ENCODE measurements around the gene NECTIN2. TPM values are rescaled to one million over a fixed set of nuclear protein-coding genes. Genes with fewer than 3 reads are reported as not detected.

The NECTIN2 gene
- total and polyA plus RNA-seq, 4 donors, result 29.8 to 85.0 (median 70.8) TPM

DNA sequence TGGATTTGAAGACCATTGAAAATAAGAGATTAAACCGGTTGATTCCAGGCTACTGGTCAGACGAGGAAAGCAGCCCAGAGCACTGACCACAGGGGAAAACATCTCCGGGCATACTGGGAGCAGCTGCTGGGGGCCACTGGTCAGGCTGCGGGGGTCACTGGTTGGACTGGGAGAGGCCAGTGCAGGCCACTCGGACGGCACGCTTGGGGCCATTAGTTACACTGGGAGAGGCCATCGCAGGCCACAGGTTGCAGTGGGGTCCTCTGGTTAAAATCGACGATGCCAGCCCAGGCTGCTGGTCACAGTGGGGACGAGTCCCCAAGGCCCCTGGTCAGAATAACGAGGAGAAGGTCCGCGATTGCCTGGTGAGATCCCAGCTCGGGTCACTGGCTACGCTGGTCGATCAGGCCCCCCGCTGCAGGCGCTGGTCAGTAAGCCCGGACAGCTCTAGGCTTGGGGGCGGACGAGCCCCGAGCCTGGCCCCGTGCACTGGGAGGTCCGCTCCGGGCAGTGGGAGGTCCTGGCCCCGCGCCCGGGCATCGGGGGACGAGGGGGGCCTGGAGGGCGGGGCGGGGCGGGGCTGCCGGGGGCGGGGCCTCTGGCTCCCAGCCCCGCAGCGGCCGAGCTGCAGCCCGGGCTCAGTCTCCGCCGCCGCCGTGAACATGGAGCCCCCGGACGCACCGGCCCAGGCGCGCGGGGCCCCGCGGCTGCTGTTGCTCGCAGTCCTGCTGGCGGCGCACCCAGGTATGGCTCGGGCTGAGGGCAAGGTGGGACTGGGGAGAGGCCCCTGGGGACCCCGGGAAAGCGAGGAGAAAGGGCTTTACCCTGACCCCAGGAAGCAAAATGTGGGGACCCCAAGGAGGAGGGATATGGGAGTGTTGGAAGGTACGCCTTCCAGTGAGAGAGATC is 37.4 kb upstream of the NECTIN2 start, which contains the start of gene BCAM:
Gene BCAM, plus strand, starts transcription at position 641 of the 909 bp plus-strand sequence. Its CDS starts 22 bp downstream, at position 663.
- H3K9me3 ChIP-seq (ENCODE audit: control insufficient read depth, insufficient read depth, low read length), result no peaks in the 10 kb centered on the region
- peak in 4 of 6 donors; percentile 19 to 79 (median 40) for DNase-seq (ENCODE audit: low read depth in 4 of 6, low spot score in 6 of 6)
- H3K4me3 ChIP-seq (ENCODE audit: low read depth, low read length), result peak within 1 kb of the TSS; percentile 51
- peak within 1 kb of the TSS; percentile 57 for H3K27ac ChIP-seq (ENCODE audit: low read depth, low read length)
- peaks cover 10% of the 10 kb centered on the region for H3K27me3 ChIP-seq (ENCODE audit: control insufficient read depth, insufficient read depth, low read length)
- peaks cover 14% of the 10 kb centered on the region for H3K36me3 ChIP-seq (ENCODE audit: control insufficient read depth, insufficient read depth, low read length)
- peaks cover 27% of the 10 kb centered on the region for H3K4me1 ChIP-seq (ENCODE audit: control insufficient read depth, insufficient read depth, low read length)
- WGBS (ENCODE audit: insufficient coverage), result 2% methylated on average over 58 of the region's 59 CpGs

DNA sequence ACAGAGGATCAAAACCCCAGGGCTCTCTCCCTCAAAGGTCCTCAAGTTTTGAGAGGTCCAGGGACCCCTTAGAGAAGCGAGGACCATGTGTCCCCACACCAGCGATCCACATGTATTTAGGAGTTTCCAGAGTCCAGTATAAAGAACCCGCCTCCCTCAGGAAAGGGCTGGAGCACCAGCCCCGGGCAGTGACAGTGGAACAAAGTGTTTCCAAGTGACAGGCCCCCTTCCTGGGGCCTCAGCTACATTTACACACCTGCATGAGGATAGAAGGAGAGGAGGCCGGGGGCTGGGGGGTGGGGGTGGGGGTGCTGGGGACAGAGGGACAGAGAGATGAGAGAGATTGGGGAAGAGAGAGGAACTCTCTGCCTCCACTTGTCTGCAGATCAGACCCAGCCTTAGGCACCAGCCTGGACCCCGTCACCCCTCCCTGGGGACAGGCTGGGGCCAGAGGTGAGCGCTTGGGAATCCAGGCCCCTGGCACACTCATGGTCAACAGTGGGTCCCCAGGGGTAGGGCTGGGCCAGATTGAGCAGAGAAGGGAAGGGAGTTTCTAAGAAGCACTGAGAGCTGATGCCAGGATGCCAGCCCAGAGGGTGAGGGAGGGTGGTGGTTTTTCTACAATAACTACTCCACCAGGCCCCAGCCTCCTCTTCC is 36.4 kb upstream of the NECTIN2 start:
- H3K4me3 ChIP-seq (ENCODE audit: low read depth, low read length), result peak overlapping the region; percentile 51
- peaks cover 18% of the 10 kb centered on the region for H3K36me3 ChIP-seq (ENCODE audit: control insufficient read depth, insufficient read depth, low read length)
- no peaks in the 10 kb centered on the region for H3K9me3 ChIP-seq (ENCODE audit: control insufficient read depth, insufficient read depth, low read length)
- no peak overlapping the region for H3K27ac ChIP-seq (ENCODE audit: low read depth, low read length)
- no peak for DNase-seq (ENCODE audit: low read depth in 4 of 6, low spot score in 6 of 6)
- H3K27me3 ChIP-seq (ENCODE audit: control insufficient read depth, insufficient read depth, low read length), result peaks cover 7% of the 10 kb centered on the region
- H3K4me1 ChIP-seq (ENCODE audit: control insufficient read depth, insufficient read depth, low read length), result peaks cover 27% of the 10 kb centered on the region
- 60% methylated on average over 3 of the region's 7 CpGs for WGBS (ENCODE audit: insufficient coverage)

DNA sequence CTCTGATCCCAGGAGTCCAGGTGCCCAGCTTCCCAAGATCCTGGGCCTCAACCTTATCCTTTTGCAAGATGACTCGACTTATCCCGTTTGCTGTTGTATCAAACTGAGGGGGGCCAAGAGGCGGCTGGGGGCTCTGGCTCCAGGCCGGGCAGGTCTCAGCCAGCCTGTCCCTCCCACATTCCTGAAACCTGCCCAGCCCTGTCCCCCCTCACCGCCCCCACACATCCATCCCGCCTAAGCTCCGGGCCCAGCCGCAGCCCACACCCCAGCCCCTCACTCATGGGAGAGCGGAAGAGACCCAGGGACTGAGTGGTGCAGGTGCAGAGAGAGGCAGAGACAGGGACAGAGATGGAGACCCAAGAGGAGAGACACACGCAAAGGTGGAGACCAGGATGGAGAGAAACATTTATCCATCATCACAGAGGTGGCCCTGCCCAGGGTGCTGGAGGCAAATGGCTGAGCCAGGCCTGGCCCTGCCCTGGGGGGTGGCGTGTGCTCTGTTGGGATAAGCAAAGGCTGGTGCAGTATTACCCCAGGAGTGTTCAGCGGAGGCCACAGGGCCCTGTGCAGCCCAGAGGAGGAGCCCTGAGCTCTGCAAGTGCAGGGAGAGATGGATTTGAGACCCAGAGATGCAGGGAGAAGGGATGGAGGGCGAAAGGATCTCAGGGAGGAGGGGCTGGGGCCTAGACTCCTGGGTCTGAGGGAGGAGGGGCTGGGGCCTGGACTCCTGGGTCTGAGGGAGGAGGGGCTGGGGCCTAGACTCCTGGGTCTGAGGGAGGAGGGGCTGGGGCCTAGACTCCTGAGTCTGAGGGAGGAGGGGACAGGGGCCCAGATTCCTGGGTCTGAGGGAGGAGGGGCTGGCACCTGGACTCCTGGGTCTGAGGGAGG is 35.6 kb upstream of the NECTIN2 start:
- 71% methylated on average over 8 of the region's 13 CpGs for WGBS (ENCODE audit: insufficient coverage)
- Histone ChIP-seq H3K27me3 (ENCODE audit: control insufficient read depth, insufficient read depth, low read length) (peaks cover 7% of the 10 kb centered on the region), H3K9me3 (ENCODE audit: control insufficient read depth, insufficient read depth, low read length) (no peaks in the 10 kb centered on the region), H3K4me1 (ENCODE audit: control insufficient read depth, insufficient read depth, low read length) (peaks cover 27% of the 10 kb centered on the region), H3K4me3 (ENCODE audit: low read depth, low read length) (no peak overlapping the region), H3K27ac (ENCODE audit: low read depth, low read length) (no peak overlapping the region), H3K36me3 (ENCODE audit: control insufficient read depth, insufficient read depth, low read length) (peaks cover 18% of the 10 kb centered on the region)
- DNase-seq (ENCODE audit: low read depth in 4 of 6, low spot score in 6 of 6), result no peak

DNA sequence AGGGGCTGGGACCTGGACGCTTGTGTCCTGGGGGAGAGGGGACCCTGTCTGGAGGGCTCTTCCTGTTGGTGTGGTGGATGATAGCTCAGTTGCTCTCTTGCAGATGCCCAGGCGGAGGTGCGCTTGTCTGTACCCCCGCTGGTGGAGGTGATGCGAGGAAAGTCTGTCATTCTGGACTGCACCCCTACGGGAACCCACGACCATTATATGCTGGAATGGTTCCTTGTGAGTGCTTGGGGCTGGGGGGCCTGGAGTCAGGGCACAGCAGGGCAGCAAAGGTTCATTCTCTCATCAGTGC is 35.0 kb upstream of the NECTIN2 start:
- H3K27ac ChIP-seq (ENCODE audit: low read depth, low read length), result no peak overlapping the region
- H3K4me3 ChIP-seq (ENCODE audit: low read depth, low read length), result no peak overlapping the region
- peaks cover 7% of the 10 kb centered on the region for H3K27me3 ChIP-seq (ENCODE audit: control insufficient read depth, insufficient read depth, low read length)
- H3K36me3 ChIP-seq (ENCODE audit: control insufficient read depth, insufficient read depth, low read length), result peaks cover 18% of the 10 kb centered on the region
- no peak for DNase-seq (ENCODE audit: low read depth in 4 of 6, low spot score in 6 of 6)
- 86% methylated on average over 7 of the region's 7 CpGs for WGBS (ENCODE audit: insufficient coverage)
- peaks cover 27% of the 10 kb centered on the region for H3K4me1 ChIP-seq (ENCODE audit: control insufficient read depth, insufficient read depth, low read length)
- H3K9me3 ChIP-seq (ENCODE audit: control insufficient read depth, insufficient read depth, low read length), result no peaks in the 10 kb centered on the region

DNA sequence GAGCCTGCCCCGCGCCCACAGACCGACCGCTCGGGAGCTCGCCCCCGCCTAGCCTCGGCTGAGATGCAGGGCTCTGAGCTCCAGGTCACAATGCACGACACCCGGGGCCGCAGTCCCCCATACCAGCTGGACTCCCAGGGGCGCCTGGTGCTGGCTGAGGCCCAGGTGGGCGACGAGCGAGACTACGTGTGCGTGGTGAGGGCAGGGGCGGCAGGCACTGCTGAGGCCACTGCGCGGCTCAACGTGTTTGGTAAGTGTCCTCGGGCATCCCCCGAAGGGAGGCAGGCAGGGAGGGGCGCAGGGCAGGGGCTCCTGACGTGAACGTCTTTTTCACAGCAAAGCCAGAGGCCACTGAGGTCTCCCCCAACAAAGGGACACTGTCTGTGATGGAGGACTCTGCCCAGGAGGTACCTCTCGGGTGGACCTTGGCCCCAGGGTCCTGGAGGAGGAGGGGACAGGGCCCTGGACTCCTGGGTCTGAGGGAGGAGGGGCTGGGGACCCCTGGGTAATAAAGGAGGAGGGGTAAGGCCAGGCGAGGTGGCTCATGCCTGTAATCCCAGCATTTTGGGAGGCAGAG is 33.9 kb upstream of the NECTIN2 start:
- no peaks in the 10 kb centered on the region for H3K9me3 ChIP-seq (ENCODE audit: control insufficient read depth, insufficient read depth, low read length)
- peaks cover 18% of the 10 kb centered on the region for H3K36me3 ChIP-seq (ENCODE audit: control insufficient read depth, insufficient read depth, low read length)
- DNase-seq (ENCODE audit: low read depth in 4 of 6, low spot score in 6 of 6), result no peak
- peaks cover 7% of the 10 kb centered on the region for H3K27me3 ChIP-seq (ENCODE audit: control insufficient read depth, insufficient read depth, low read length)
- WGBS (ENCODE audit: insufficient coverage), result 82% methylated on average over 27 of the region's 28 CpGs
- no peak overlapping the region for H3K4me3 ChIP-seq (ENCODE audit: low read depth, low read length)
- peaks cover 27% of the 10 kb centered on the region for H3K4me1 ChIP-seq (ENCODE audit: control insufficient read depth, insufficient read depth, low read length)
- no peak overlapping the region for H3K27ac ChIP-seq (ENCODE audit: low read depth, low read length)

DNA sequence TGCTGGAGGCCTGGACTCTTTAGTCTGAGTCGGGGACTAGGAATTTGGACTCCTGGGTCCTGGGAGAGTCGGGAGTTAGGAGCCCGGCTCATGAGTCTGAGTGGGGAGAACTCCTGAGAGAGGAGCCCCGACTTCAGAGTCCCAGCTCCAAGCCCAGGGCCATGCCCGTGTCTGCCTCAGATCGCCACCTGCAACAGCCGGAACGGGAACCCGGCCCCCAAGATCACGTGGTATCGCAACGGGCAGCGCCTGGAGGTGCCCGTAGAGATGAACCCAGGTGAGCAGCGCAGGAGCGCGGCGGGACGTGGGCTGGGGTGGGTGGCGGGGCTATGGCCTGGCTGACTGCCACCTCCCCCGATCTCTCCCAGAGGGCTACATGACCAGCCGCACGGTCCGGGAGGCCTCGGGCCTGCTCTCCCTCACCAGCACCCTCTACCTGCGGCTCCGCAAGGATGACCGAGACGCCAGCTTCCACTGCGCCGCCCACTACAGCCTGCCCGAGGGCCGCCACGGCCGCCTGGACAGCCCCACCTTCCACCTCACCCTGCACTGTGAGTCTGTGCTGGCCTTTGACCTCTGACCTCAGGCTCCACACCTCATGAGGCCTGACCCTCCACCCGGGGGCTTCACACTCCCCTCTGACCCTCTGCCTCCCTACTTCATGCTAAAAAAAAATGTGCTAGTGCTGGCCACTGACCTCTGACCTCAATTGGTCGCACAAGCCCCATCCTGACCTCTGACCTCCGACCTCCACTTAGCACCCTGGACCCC is 32.8 kb upstream of the NECTIN2 start:
- no peak for DNase-seq (ENCODE audit: low read depth in 4 of 6, low spot score in 6 of 6)
- H3K4me1 ChIP-seq (ENCODE audit: control insufficient read depth, insufficient read depth, low read length), result peaks cover 20% of the 10 kb centered on the region
- no peaks in the 10 kb centered on the region for H3K9me3 ChIP-seq (ENCODE audit: control insufficient read depth, insufficient read depth, low read length)
- H3K36me3 ChIP-seq (ENCODE audit: control insufficient read depth, insufficient read depth, low read length), result peaks cover 18% of the 10 kb centered on the region
- no peak overlapping the region for H3K4me3 ChIP-seq (ENCODE audit: low read depth, low read length)
- peaks cover 7% of the 10 kb centered on the region for H3K27me3 ChIP-seq (ENCODE audit: control insufficient read depth, insufficient read depth, low read length)
- no peak overlapping the region for H3K27ac ChIP-seq (ENCODE audit: low read depth, low read length)
- WGBS (ENCODE audit: insufficient coverage), result 81% methylated on average over 34 of the region's 38 CpGs

DNA sequence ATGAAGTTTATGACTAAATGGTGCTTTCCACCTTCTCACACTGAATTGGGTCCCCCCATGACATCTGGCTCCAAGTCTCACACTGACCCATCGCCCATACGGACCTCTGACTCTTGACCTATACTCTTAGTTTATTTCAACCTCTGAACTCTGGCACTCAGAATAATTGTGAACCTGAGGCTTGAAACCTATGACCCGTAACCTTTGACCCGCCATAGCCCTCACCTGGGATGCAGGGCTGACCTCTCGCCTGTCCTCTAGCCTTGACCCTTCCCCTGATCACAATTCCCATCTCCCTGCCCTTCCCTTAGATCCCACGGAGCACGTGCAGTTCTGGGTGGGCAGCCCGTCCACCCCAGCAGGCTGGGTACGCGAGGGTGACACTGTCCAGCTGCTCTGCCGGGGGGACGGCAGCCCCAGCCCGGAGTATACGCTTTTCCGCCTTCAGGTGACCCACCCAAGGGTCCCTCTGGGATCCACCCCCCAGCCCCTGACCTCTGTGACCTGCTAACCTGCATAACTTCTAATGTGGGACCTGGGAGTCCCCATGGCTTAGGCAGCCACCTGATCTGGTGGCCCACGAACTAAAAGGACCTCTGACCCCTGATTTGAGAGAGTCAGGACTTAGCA is 32.1 kb upstream of the NECTIN2 start:
- peak in 1 of 6 donors; percentile 2 for DNase-seq (ENCODE audit: low read depth in 4 of 6, low spot score in 6 of 6)
- H3K36me3 ChIP-seq (ENCODE audit: control insufficient read depth, insufficient read depth, low read length), result peaks cover 19% of the 10 kb centered on the region
- peaks cover 15% of the 10 kb centered on the region for H3K4me1 ChIP-seq (ENCODE audit: control insufficient read depth, insufficient read depth, low read length)
- peaks cover 7% of the 10 kb centered on the region for H3K27me3 ChIP-seq (ENCODE audit: control insufficient read depth, insufficient read depth, low read length)
- whole genome bisulfite sequencing (ENCODE audit: insufficient coverage), result 83% methylated on average over 16 of the region's 16 CpGs
- H3K9me3 ChIP-seq (ENCODE audit: control insufficient read depth, insufficient read depth, low read length), result no peaks in the 10 kb centered on the region
- no peak overlapping the region for H3K4me3 ChIP-seq (ENCODE audit: low read depth, low read length)
- no peak overlapping the region for H3K27ac ChIP-seq (ENCODE audit: low read depth, low read length)

DNA sequence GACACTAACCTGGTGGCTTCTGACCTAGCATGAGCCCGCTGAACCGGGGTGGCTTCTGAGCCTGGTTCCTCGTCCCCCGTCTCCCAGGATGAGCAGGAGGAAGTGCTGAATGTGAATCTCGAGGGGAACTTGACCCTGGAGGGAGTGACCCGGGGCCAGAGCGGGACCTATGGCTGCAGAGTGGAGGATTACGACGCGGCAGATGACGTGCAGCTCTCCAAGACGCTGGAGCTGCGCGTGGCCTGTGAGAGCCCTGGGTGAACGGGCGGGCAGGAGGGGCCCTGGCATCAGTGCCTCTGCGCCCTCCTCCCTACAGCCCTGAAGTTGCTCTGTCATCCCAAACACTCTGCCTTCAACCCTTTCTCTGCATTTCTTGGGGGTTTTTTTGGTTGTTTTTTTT is 31.6 kb upstream of the NECTIN2 start:
- peaks cover 25% of the 10 kb centered on the region for H3K36me3 ChIP-seq (ENCODE audit: control insufficient read depth, insufficient read depth, low read length)
- no peaks in the 10 kb centered on the region for H3K9me3 ChIP-seq (ENCODE audit: control insufficient read depth, insufficient read depth, low read length)
- H3K4me1 ChIP-seq (ENCODE audit: control insufficient read depth, insufficient read depth, low read length), result peaks cover 9% of the 10 kb centered on the region
- no peak overlapping the region for H3K27ac ChIP-seq (ENCODE audit: low read depth, low read length)
- H3K27me3 ChIP-seq (ENCODE audit: control insufficient read depth, insufficient read depth, low read length), result peaks cover 2% of the 10 kb centered on the region
- 93% methylated on average over 12 of the region's 17 CpGs for WGBS (ENCODE audit: insufficient coverage)
- H3K4me3 ChIP-seq (ENCODE audit: low read depth, low read length), result no peak overlapping the region
- DNase-seq (ENCODE audit: low read depth in 4 of 6, low spot score in 6 of 6), result no peak
